Left ventricle myocardium inferior (tissue), 1 donor: Measurements from ENCODE around the gene RSPH10B2. TPM values are rescaled to one million over a fixed set of nuclear protein-coding genes. Genes with fewer than 3 reads are reported as not detected.
"Not testable (repeated sequence)": the region's sequence is repeated elsewhere in the genome, so short reads cannot be mapped to it uniquely, and the experiment has no call there.

Experiments used
- DNase-seq: peaks from one replicate; pipeline ENCODE4 v3.0.0-alpha.2; 2020
- H3K27ac ChIP-seq: fragments of 200-600 bp; replicated peaks from 2 replicates; pipeline ENCODE4 v1.8.0; 2021
- H3K27me3 ChIP-seq: fragments of 200-600 bp; 2 replicates; pipeline ENCODE4 v1.8.0; 2021; ENCODE audit warnings: low read depth
- H3K36me3 ChIP-seq: fragments of 200-600 bp; 2 replicates; pipeline ENCODE4 v1.8.0; 2021
- H3K4me1 ChIP-seq: fragments of 200-600 bp; 2 replicates; pipeline ENCODE4 v1.8.0; 2021
- H3K4me3 ChIP-seq: fragments of 200-600 bp; 2 replicates; pipeline ENCODE4 v1.8.0; 2021; ENCODE audit warnings: mild to moderate bottlenecking, moderate library complexity
- H3K9me3 ChIP-seq: fragments of 200-600 bp; replicated peaks from 2 replicates; pipeline ENCODE4 v1.8.0; 2021
- CTCF ChIP-seq: fragments of 200-600 bp; IDR thresholded peaks from 2 replicates; pipeline ENCODE4 v1.8.0; 2021; ENCODE audit warnings: antibody characterized with exemption, mild to moderate bottlenecking, borderline replicate concordance
- intact Hi-C: fragments of 100-400 bp; cut with micrococcal nuclease; formaldehyde crosslinking; loops from one replicate; pipeline ENCODE4 v1.11.0; 2022
- total RNA-seq: library from RNA; stranded (reverse); fragmentation: NEBNext Ultra II Directional; extraction: Animal tissue kit (Norgen Biotek cat#: 25700); gene quantifications from one replicate; pipeline ENCODE4 v1.2.1, GENCODE V29; 2021
- donor health status: DM: no; HTN: yes; CAD: no; lungs with severe emphysema.

The RSPH10B2 gene
- total RNA-seq, 1 donor from 2014 or later, result not detected

GRCh38 chr7:6730343-6730633 lies 23.6 kb upstream of the RSPH10B2 start:
- peaks cover 35% of the 10 kb centered on the region for H3K36me3 ChIP-seq
- no peaks in the 10 kb centered on the region for H3K27me3 ChIP-seq
- H3K9me3 ChIP-seq, result no peaks in the 10 kb centered on the region
- H3K4me1 ChIP-seq, result peaks cover 25% of the 10 kb centered on the region
- peak overlapping the region; percentile 88 for H3K27ac ChIP-seq
- TF ChIP-seq CTCF, result no peak
- DNase-seq, result no peak
- peak overlapping the region; percentile 83 for H3K4me3 ChIP-seq
- intact Hi-C loops, result no loop called here

- H3K27me3 ChIP-seq, H3K4me1 ChIP-seq, intact Hi-C loops: not testable (repeated sequence)
Measured at GRCh38 chr7:6738415-6738814, 15.5 kb upstream of the RSPH10B2 start.

GRCh38 chr7:6744410-6745100 lies 9.3 kb upstream of the RSPH10B2 start:
- H3K4me3 ChIP-seq, DNase-seq, H3K27ac ChIP-seq, H3K27me3 ChIP-seq, intact Hi-C loops, H3K4me1 ChIP-seq, H3K9me3 ChIP-seq: not testable (repeated sequence)
- H3K36me3 ChIP-seq, result peaks cover 36% of the 10 kb centered on the region

More at GRCh38 chr7:6738415-6738814, 15.5 kb upstream of the RSPH10B2 start:
- not testable (repeated sequence) for H3K9me3 ChIP-seq, DNase-seq, H3K4me3 ChIP-seq, H3K27ac ChIP-seq
- peaks cover 75% of the 10 kb centered on the region for H3K36me3 ChIP-seq

- H3K27ac ChIP-seq, H3K4me3 ChIP-seq, H3K27me3 ChIP-seq, H3K9me3 ChIP-seq, DNase-seq, H3K4me1 ChIP-seq, intact Hi-C loops: not testable (repeated sequence)
- H3K36me3 ChIP-seq, result peaks cover 25% of the 10 kb centered on the region
Measured at GRCh38 chr7:6749335-6749734, 4.6 kb upstream of the RSPH10B2 start.

- intact Hi-C loops, DNase-seq, H3K27me3 ChIP-seq, H3K9me3 ChIP-seq, H3K4me1 ChIP-seq, H3K4me3 ChIP-seq, H3K27ac ChIP-seq: not testable (repeated sequence)
- H3K36me3 ChIP-seq, result peaks cover 21% of the 10 kb centered on the region
Measured at GRCh38 chr7:6750173-6750572, 3.7 kb upstream of the RSPH10B2 start.

GRCh38 chr7:6761186-6761585 lies 7.3 kb downstream of the RSPH10B2 start:
- not testable (repeated sequence) for H3K4me3 ChIP-seq

GRCh38 chr7:6781581-6781980 lies 27.7 kb downstream of the RSPH10B2 start:
- H3K9me3 ChIP-seq, intact Hi-C loops, H3K4me1 ChIP-seq, H3K27me3 ChIP-seq, H3K36me3 ChIP-seq, H3K4me3 ChIP-seq, H3K27ac ChIP-seq, DNase-seq: not testable (repeated sequence)

More at GRCh38 chr7:6761186-6761585, 7.3 kb downstream of the RSPH10B2 start:
- DNase-seq, H3K4me1 ChIP-seq, intact Hi-C loops, H3K36me3 ChIP-seq, H3K9me3 ChIP-seq, H3K27ac ChIP-seq, H3K27me3 ChIP-seq: not testable (repeated sequence)

- DNase-seq, H3K27ac ChIP-seq, H3K27me3 ChIP-seq, H3K4me3 ChIP-seq, H3K9me3 ChIP-seq, H3K36me3 ChIP-seq, intact Hi-C loops, H3K4me1 ChIP-seq: not testable (repeated sequence)
Measured at GRCh38 chr7:6789353-6789752, 35.5 kb downstream of the RSPH10B2 start.

- H3K4me3 ChIP-seq, H3K27ac ChIP-seq, DNase-seq, H3K4me1 ChIP-seq, H3K27me3 ChIP-seq, intact Hi-C loops, H3K9me3 ChIP-seq, H3K36me3 ChIP-seq: not testable (repeated sequence)
Measured at GRCh38 chr7:6792113-6792872, 38.4 kb downstream of the RSPH10B2 start.

GRCh38 chr7:6794276-6794675 lies 40.4 kb downstream of the RSPH10B2 start:
- H3K4me3 ChIP-seq, H3K27me3 ChIP-seq, H3K4me1 ChIP-seq, DNase-seq, intact Hi-C loops, H3K36me3 ChIP-seq, H3K9me3 ChIP-seq: not testable (repeated sequence)
- H3K27ac ChIP-seq, result peak overlapping the region; percentile 57

- H3K9me3 ChIP-seq, H3K27ac ChIP-seq, H3K4me3 ChIP-seq, DNase-seq, intact Hi-C loops, H3K27me3 ChIP-seq, H3K4me1 ChIP-seq, H3K36me3 ChIP-seq: not testable (repeated sequence)
Measured at GRCh38 chr7:6797218-6797617, 43.3 kb downstream of the RSPH10B2 start.

- intact Hi-C loops, H3K36me3 ChIP-seq, H3K4me1 ChIP-seq: not testable (repeated sequence)
Measured at GRCh38 chr7:6798047-6798446, 44.1 kb downstream of the RSPH10B2 start.

GRCh38 chr7:6799887-6800286 lies 46.0 kb downstream of the RSPH10B2 start:
- H3K4me1 ChIP-seq, H3K9me3 ChIP-seq, H3K27ac ChIP-seq, H3K27me3 ChIP-seq, intact Hi-C loops, H3K4me3 ChIP-seq, DNase-seq, H3K36me3 ChIP-seq: not testable (repeated sequence)

More at GRCh38 chr7:6798047-6798446, 44.1 kb downstream of the RSPH10B2 start:
- DNase-seq, H3K27ac ChIP-seq, H3K4me3 ChIP-seq, H3K27me3 ChIP-seq, H3K9me3 ChIP-seq: not testable (repeated sequence)
